ENCODE measurements around the gene LPP. TPM values are rescaled to one million over a fixed set of nuclear protein-coding genes. Genes with fewer than 3 reads are reported as not detected.

LPP gene
- total RNA-seq, 1 donor from 2014 or later = 93.9 TPM

DNA sequence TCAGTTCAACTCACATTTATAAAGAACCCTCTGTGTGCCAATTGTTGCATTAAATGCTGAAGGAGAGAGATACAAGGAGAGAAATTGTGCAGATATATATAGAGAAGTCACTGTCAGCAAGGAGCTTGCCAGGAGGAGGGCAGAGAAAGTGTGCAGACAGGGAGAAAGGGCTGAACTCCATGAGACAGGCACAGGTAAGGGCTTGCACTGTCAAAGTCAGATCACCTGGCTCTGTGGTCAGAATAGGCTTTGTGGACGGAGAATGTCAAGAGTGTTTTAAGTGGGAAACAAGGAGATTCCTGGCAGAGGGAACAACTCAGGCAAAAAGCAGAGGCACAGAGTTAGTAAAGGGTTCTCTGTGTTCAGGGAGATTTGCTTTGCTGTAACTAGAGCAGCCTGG, 714.8 kb downstream of the LPP start:
- TF ChIP-seq, protein P1, sequence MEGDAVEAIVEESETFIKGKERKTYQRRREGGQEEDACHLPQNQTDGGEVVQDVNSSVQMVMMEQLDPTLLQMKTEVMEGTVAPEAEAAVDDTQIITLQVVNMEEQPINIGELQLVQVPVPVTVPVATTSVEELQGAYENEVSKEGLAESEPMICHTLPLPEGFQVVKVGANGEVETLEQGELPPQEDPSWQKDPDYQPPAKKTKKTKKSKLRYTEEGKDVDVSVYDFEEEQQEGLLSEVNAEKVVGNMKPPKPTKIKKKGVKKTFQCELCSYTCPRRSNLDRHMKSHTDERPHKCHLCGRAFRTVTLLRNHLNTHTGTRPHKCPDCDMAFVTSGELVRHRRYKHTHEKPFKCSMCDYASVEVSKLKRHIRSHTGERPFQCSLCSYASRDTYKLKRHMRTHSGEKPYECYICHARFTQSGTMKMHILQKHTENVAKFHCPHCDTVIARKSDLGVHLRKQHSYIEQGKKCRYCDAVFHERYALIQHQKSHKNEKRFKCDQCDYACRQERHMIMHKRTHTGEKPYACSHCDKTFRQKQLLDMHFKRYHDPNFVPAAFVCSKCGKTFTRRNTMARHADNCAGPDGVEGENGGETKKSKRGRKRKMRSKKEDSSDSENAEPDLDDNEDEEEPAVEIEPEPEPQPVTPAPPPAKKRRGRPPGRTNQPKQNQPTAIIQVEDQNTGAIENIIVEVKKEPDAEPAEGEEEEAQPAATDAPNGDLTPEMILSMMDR (conservative IDR thresholded peaks at IDR 0.05; ENCODE audit: low read depth, low read length) = no peak
- no peak overlapping the region for H3K4me3 ChIP-seq (ENCODE audit: low read depth, low read length)
- no peak for DNase-seq (ENCODE audit: low read depth)

DNA sequence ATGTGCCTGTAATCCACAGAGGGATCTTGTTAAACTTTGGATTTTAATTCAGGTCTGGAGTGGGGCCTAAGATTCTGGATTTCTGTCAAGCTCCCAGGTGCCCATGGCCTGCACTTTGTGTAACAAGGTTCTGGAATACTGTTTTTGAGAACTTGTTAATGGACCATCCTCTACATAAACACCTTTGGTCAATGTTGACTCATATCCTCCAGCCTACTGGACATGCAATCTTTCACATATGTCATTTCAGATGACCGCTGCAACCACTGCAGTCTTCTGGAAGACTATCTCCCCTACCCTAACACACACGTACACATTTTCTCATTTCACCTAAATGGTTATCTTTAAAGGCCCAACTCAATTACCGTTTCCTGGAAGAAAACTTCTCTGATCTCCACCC, 715.7 kb downstream of the LPP start:
- no peak overlapping the region for H3K4me3 ChIP-seq (ENCODE audit: low read depth, low read length)
- TF ChIP-seq, protein P1 (conservative IDR thresholded peaks at IDR 0.05; ENCODE audit: low read depth, low read length) = no peak
- no peak for DNase-seq (ENCODE audit: low read depth)

DNA sequence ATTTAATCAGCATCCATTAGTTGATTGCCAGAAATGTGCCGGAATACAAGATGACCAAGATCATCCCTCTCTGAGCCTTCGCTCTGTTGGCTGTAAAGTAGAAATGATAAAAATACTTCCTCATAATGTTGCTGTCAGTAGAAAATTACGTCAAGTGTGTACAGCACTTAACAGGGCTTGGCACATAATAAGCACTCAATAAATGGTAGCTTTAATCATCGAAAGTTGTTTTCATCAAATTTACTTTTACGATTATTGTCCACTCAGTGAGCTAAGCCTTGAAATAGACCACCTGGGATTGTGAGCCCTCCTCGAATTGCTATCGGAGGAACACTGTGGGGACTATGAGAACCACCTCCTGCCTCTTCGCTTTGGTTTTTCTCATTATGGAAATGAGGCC, 716.5 kb downstream of the LPP start:
- TF ChIP-seq, protein P1 (conservative IDR thresholded peaks at IDR 0.05; ENCODE audit: low read depth, low read length) = no peak
- H3K4me3 ChIP-seq (ENCODE audit: low read depth, low read length) = no peak overlapping the region
- DNase-seq (ENCODE audit: low read depth) = no peak

DNA sequence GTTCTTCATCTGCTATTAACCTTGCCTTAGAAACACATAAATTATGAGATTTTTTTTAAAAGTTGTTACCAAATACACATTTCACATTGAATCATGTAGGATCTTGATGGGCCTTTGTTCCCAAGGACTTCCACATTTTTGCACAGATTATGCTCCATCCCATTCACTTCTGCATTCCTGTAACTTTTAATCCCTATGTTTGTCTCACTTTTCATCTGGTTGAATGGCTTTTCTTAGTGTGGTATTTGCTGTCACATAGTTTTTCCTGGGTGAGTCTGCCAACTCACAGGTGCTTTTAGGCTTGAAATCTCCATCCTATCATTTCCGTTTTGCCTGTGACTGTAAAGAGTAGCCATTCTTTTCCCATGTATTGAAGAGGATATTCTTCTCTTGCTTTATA, 720.6 kb downstream of the LPP start:
- TF ChIP-seq, protein P1 (conservative IDR thresholded peaks at IDR 0.05; ENCODE audit: low read depth, low read length) = no peak
- no peak for DNase-seq (ENCODE audit: low read depth)
- H3K4me3 ChIP-seq (ENCODE audit: low read depth, low read length) = no peak overlapping the region

DNA sequence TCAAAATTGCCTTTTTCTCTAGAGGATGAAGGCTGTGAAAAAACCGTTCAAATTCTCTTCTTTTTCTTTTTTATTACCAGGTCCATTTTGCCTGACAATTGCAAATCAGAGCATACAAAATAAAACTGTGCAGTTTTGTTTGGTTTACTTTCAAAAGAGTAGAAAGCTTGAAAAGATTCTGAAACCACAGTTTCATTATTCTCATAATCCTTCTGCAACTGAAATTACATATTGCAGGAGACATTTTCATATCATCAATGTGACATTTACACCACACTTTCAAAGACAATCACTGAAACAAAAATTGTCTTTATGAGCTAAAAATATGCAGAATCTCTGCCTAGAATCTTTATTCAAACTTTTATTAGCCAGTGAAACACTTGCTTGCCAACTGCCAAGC, 721.5 kb downstream of the LPP start:
- no peak overlapping the region for H3K4me3 ChIP-seq (ENCODE audit: low read depth, low read length)
- no peak for DNase-seq (ENCODE audit: low read depth)
- TF ChIP-seq, protein P1 (conservative IDR thresholded peaks at IDR 0.05; ENCODE audit: low read depth, low read length) = no peak

DNA sequence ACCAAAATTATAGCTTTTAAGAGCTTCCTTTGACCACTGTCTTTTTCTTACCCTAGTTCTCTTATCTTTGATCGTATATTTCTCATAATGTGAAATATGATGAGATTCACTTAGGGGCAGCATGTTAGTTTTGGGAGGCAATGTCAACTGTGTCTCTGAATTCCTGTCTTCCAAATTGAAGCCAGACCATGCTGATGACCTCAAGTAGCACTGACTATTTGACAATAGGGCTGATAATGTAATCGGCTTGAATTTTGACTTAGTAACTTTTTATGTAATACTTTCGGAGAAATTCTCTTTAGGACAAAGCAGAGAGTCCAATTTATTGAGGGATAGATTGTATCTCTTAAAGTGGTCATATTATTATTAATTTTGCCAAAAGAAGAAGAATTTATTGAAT, 722.4 kb downstream of the LPP start:
- no peak overlapping the region for H3K4me3 ChIP-seq (ENCODE audit: low read depth, low read length)
- TF ChIP-seq, protein P1 (conservative IDR thresholded peaks at IDR 0.05; ENCODE audit: low read depth, low read length) = no peak
- DNase-seq (ENCODE audit: low read depth) = no peak

DNA sequence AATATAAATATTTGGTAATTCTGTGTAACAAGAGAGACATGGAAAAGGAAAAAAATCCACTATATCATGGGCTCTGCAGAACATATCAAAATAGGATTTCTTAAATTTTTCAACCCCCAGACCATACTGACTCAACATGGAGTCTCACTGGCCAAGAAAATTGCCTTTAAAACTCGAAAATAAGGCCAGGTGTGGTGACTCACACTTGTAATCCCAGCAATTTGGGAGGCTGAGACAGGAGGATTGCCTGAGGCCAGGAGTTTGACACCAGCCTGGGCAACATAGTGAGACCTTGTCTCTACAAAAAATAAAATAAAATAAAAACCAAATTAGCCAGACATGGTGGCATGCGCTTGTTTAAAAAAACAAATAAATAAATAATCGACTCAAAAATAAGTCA, 723.4 kb downstream of the LPP start:
- no peak overlapping the region for H3K4me3 ChIP-seq (ENCODE audit: low read depth, low read length)
- TF ChIP-seq, protein P1 (conservative IDR thresholded peaks at IDR 0.05; ENCODE audit: low read depth, low read length) = no peak
- DNase-seq (ENCODE audit: low read depth) = no peak
